Right lobe of liver (tissue), 4 donors: ENCODE data around the gene SYT11.

Source experiments
- POLR2A ChIP-seq: fragments of 450-650 bp; IDR thresholded peaks from one replicate; pipeline ENCODE4 v1.6.1; 2017; ENCODE audit warnings: antibody characterized with exemption, mild to moderate bottlenecking
- TF ChIP-seq, protein P1 (sequence below), 4 donors: fragments of 200-600 bp in 3 of 4; fragments of 450-650 bp in 1 of 4; IDR thresholded peaks; one replicate each; pipeline versions ENCODE4 v1.5.1 to v1.8.0; 2016 to 2022; ENCODE audit warnings: antibody characterized with exemption in 4 of 4, mild to moderate bottlenecking in 2 of 4
- donor health status: DM: no; HTN: no; CAD: no.
- donor health status: DM: no; HTN: no; CAD: no.
- donor health status: DM: no; HTN: yes; CAD: no.

DNA sequence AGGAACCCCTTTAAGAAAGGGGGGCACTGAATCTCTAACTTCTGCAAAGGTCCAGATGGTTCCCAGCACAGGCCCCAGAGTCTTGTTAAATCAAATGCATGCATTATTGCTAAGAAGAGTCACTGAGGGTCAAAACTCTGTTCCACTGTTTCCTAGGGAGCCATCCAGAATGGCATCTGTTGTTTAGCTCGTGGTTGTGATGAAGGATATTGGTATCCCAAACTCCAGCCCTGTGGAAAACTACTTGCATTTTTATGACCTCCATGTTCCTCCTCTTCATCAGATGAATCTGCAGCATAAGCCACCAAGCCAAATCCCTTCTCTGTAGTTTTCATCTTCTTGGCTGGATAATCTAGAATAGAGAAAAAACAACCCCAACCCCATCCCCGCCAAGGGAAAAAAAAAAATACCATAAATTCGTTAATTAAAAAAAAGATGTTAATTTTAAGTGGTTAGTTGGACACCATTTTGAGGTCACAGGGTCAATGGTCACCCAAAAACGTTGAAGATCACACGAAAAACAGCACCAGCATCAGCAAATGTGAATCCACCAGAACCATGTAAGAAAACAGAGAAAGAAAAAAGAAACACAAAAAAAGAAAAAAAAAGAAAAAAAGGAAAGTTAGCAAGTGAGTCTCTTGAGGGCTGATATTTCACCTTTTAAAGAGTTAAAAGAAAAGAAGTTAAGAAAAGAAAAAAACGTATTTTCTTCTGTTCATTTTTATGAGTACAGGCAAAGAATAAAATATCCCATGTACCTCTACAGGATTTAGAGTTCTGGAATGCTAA lies 54.8 kb downstream of the SYT11 start:
- TF ChIP-seq, protein P1, sequence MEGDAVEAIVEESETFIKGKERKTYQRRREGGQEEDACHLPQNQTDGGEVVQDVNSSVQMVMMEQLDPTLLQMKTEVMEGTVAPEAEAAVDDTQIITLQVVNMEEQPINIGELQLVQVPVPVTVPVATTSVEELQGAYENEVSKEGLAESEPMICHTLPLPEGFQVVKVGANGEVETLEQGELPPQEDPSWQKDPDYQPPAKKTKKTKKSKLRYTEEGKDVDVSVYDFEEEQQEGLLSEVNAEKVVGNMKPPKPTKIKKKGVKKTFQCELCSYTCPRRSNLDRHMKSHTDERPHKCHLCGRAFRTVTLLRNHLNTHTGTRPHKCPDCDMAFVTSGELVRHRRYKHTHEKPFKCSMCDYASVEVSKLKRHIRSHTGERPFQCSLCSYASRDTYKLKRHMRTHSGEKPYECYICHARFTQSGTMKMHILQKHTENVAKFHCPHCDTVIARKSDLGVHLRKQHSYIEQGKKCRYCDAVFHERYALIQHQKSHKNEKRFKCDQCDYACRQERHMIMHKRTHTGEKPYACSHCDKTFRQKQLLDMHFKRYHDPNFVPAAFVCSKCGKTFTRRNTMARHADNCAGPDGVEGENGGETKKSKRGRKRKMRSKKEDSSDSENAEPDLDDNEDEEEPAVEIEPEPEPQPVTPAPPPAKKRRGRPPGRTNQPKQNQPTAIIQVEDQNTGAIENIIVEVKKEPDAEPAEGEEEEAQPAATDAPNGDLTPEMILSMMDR (IDR thresholded peaks at IDR 0.05): no peak
- TF ChIP-seq POLR2A: no peak
